Endothelial cell of umbilical vein (primary cell): ENCODE results near the gene ABCD3. TPM values are rescaled to one million over a fixed set of nuclear protein-coding genes. Genes with fewer than 3 reads are reported as not detected.

Experiments
- BruUV-seq: library from RNA; stranded (reverse); fragments of 400-500 nt; replicated peaks from 2 replicates; lab custom pipeline; 2021; lab: Mats Ljungman, UMichigan
- CTCF ChIA-PET: fragments of 300-600, 350-600 bp; sonication (Branson Sonifier 250); formaldehyde crosslinking; loops from one replicate; lab custom pipeline; 2021; ENCODE audit warnings: antibody characterized with exemption, inconsistent platforms; lab: Charles Lee
- POLR2A ChIA-PET: fragments of 300-600, 350-600 bp; sonication (Branson Sonifier 250); formaldehyde crosslinking; loops from one replicate; lab custom pipeline; 2021; ENCODE audit warnings: antibody characterized with exemption, inconsistent platforms; lab: Charles Lee
- DNase-seq: peaks from one replicate; pipeline ENCODE4 v3.0.0-alpha.2; 2011; ENCODE audit warnings: low read depth, low spot score
- FAIRE-seq: peaks from 2 replicates; lab custom pipeline; 2011; peaks lifted over from hg19 to GRCh38; lab: Jason Lieb, UNC
- H2AFZ ChIP-seq: 2 replicates; pipeline ENCODE4 v1.6.0; 2012; ENCODE audit warnings: low read depth, low read length, control low read depth, inconsistent platforms
- H3K27ac ChIP-seq: 2 replicates; pipeline ENCODE4 v1.5.1; 2011; ENCODE audit warnings: low read depth, mild to moderate bottlenecking, control low read depth, low read length, moderate library complexity; ENCODE audit not compliant: insufficient read depth
- H3K27me3 ChIP-seq, 2 experiments: 2 replicates each; pipeline versions ENCODE4 v1.6.0 to v1.6.1; 2011; ENCODE audit warnings: low read length in 2 of 2, mixed read lengths in 1 of 2; ENCODE audit not compliant: control insufficient read depth in 2 of 2, insufficient read depth in 2 of 2
- H3K36me3 ChIP-seq, 2 experiments: 2 replicates in 1 of 2; 3 replicates in 1 of 2; pipeline ENCODE4 v1.5.1; 2011; ENCODE audit warnings: low read length in 2 of 2, mild to moderate bottlenecking in 1 of 2, moderate library complexity in 1 of 2; ENCODE audit not compliant: control insufficient read depth in 2 of 2, insufficient read depth in 2 of 2; ENCODE audit errors: extremely low read depth in 1 of 2
- H3K4me1 ChIP-seq: 3 replicates; pipeline ENCODE4 v1.5.1; 2011; ENCODE audit warnings: mild to moderate bottlenecking, low read length; ENCODE audit not compliant: control insufficient read depth, insufficient read depth; ENCODE audit errors: extremely low read depth
- H3K4me2 ChIP-seq: 2 replicates; pipeline ENCODE4 v1.6.1; 2011; ENCODE audit warnings: low read length, control low read depth, mixed read lengths; ENCODE audit not compliant: insufficient read depth
- H3K4me3 ChIP-seq, 3 experiments: fragments of 200-600 bp in 1 of 3; sonication (generic), shearing (Covaris generic) in 1 of 3; replicated peaks in 1 of 3; 2 replicates each; pipeline ENCODE4 v1.5.1; 2011 to 2016; ENCODE audit warnings: control low read depth in 3 of 3, low read length in 3 of 3, mild to moderate bottlenecking in 2 of 3, inconsistent platforms in 1 of 3, low read depth in 1 of 3, moderate library complexity in 1 of 3; ENCODE audit not compliant: insufficient read depth in 1 of 3
- H3K79me2 ChIP-seq: 2 replicates; pipeline ENCODE4 v1.6.0; 2012; ENCODE audit warnings: low read length, inconsistent platforms; ENCODE audit not compliant: control insufficient read depth, insufficient read depth
- H3K9ac ChIP-seq: replicated peaks from 2 replicates; pipeline ENCODE3; 2011; ENCODE audit warnings: low read length, control low read depth; ENCODE audit not compliant: insufficient read depth; ENCODE audit errors: extremely low read depth
- H3K9me1 ChIP-seq: replicated peaks from 3 replicates; pipeline ENCODE4 v1.6.0; 2011; ENCODE audit warnings: mild to moderate bottlenecking, low read length; ENCODE audit not compliant: control insufficient read depth, insufficient read depth; ENCODE audit errors: extremely low read depth
- H3K9me3 ChIP-seq: replicated peaks from 2 replicates; pipeline ENCODE4 v1.5.1; 2012; ENCODE audit warnings: low read length, inconsistent platforms; ENCODE audit not compliant: control insufficient read depth, insufficient read depth
- H4K20me1 ChIP-seq: replicated peaks from 2 replicates; pipeline ENCODE3; 2011; ENCODE audit warnings: mild to moderate bottlenecking, low read length; ENCODE audit not compliant: control insufficient read depth, insufficient read depth; ENCODE audit errors: extremely low read depth
- EZH2 ChIP-seq: IDR thresholded peaks from 2 replicates; pipeline ENCODE4 v1.6.1; 2012; ENCODE audit warnings: borderline replicate concordance, low read depth, mild to moderate bottlenecking, moderate library complexity, low read length, inconsistent platforms; ENCODE audit not compliant: severe bottlenecking
- GATA2 ChIP-seq: IDR thresholded peaks from 2 replicates; pipeline ENCODE4 v1.7.0; 2011; ENCODE audit warnings: low read depth, mild to moderate bottlenecking, moderate library complexity, mixed read lengths, low read length; ENCODE audit not compliant: insufficient read length, insufficient read depth
- POLR2A ChIP-seq: IDR thresholded peaks from 2 replicates; pipeline ENCODE4 v1.6.1; 2012; ENCODE audit warnings: low read depth, mild to moderate bottlenecking, control low read depth, low read length
- POLR2AphosphoS5 ChIP-seq: IDR thresholded peaks from 2 replicates; pipeline ENCODE4 v1.6.1; 2012; ENCODE audit warnings: low read depth, mild to moderate bottlenecking, control low read depth, low read length, moderate library complexity; ENCODE audit not compliant: insufficient read depth
- dilution Hi-C: fragments of 300-500 bp; cut with MboI; formaldehyde crosslinking; loops from one replicate; pipeline ENCODE4 v1.15.0; 2019; ENCODE audit warnings: low sequenced_read_pairs; ENCODE audit not compliant: extremely low pct_ligation_motif_present
- intact Hi-C: fragments of 100-400 bp; cut with micrococcal nuclease; formaldehyde crosslinking; loops from one replicate; pipeline ENCODE4 v1.10.0; 2022
- polyA plus RNA-seq, 4 experiments: library from polyadenylated mRNA; depleted of rRNA in 3 of 4; stranded (reverse) in 3 of 4; unstranded in 1 of 4; fragments of >200 nt; gene quantifications; 2 replicates each; pipeline versions ENCODE4 v1.2.1 to v1.2.3, GENCODE V29; 2011 to 2012; ENCODE audit warnings: missing spikeins in 1 of 4
- total RNA-seq: library from RNA; stranded (reverse); gene quantifications from 2 replicates; pipeline ENCODE4 v1.2.3, GENCODE V29; 2021
- TF ChIP-seq, protein P1 (sequence below), 2 donors: IDR thresholded peaks; 1 replicate in 1 of 2; 2 replicates in 1 of 2; pipeline ENCODE4 v1.5.1; 2011; ENCODE audit warnings: low read length in 2 of 2, mild to moderate bottlenecking in 2 of 2, moderate library complexity in 2 of 2, control low read depth in 1 of 2, inconsistent platforms in 1 of 2, low read depth in 1 of 2; ENCODE audit not compliant: insufficient read depth in 1 of 2; ENCODE audit errors: extremely low read depth in 1 of 2

Gene ABCD3
- total and polyA plus RNA-seq, 2 donors (not counting 3 experiments of a cell fraction or from before 2014, with no cell fraction given) = 6.3 to 31.6 TPM

DNA sequence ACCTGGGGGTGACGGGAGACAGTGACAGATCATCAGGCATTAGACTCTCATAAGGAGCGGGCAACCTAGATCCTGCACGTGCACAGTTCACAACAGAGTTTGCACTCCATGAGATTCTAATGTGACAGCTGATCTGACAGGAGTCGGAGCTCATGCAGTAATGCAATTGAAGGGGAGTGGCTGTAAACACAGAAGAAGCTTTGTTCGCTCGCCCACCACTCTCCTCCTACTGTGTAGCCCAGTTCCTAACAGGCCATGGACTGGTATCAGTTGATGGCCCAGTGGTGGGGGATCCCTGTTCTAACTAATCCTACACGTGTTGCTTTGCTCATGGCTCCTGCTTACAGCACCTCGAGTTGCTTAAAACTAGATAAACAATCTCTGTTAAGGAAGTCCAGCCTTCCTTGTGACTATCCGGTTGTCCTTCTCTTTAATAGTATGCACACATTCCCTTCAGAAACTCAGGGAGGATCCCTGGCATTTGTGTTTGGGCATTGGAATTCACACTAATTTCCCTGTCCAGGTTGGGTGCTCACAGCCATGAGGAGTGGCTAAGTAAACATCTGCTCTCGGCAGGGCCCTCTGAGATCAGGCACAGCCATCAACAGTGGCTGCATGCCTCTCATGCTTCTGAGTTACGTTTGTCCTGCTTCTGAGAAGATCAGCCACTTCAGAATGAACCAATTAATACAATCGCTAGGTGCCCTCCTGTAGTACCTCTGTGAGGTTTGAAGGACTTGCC is 144.5 kb downstream of the ABCD3 start:
- Histone ChIP-seq H3K79me2 (no peaks in the 10 kb centered on the region), H3K4me3 (no peak overlapping the region), H3K9ac (no peak overlapping the region), H4K20me1 (no peaks in the 10 kb centered on the region), H3K27ac (no peak overlapping the region), H3K27me3 (peaks cover 0 to 8% of the 10 kb centered on the region in 2 experiments), H3K9me1 (no peaks in the 10 kb centered on the region), H2AFZ (no peak overlapping the region), H3K4me1 (no peaks in the 10 kb centered on the region), H3K9me3 (no peaks in the 10 kb centered on the region), H3K36me3 (no peaks in the 10 kb centered on the region), H3K4me2 (no peak overlapping the region)
- POLR2A ChIA-PET = no interaction called here
- CTCF ChIA-PET = no interaction called here
- TF ChIP-seq POLR2AphosphoS5 = no peak
- TF ChIP-seq EZH2 = no peak
- TF ChIP-seq, protein P1, sequence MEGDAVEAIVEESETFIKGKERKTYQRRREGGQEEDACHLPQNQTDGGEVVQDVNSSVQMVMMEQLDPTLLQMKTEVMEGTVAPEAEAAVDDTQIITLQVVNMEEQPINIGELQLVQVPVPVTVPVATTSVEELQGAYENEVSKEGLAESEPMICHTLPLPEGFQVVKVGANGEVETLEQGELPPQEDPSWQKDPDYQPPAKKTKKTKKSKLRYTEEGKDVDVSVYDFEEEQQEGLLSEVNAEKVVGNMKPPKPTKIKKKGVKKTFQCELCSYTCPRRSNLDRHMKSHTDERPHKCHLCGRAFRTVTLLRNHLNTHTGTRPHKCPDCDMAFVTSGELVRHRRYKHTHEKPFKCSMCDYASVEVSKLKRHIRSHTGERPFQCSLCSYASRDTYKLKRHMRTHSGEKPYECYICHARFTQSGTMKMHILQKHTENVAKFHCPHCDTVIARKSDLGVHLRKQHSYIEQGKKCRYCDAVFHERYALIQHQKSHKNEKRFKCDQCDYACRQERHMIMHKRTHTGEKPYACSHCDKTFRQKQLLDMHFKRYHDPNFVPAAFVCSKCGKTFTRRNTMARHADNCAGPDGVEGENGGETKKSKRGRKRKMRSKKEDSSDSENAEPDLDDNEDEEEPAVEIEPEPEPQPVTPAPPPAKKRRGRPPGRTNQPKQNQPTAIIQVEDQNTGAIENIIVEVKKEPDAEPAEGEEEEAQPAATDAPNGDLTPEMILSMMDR (IDR thresholded peaks at IDR 0.05; ENCODE audit: extremely low read depth in 1 of 2, insufficient read depth in 1 of 2, low read depth in 1 of 2, low read length in 2 of 2) = no peak
- no peak for TF ChIP-seq GATA2
- no peak for TF ChIP-seq POLR2A
- dilution Hi-C loops (no loop called here), intact Hi-C loops (no loop called here)
- FAIRE-seq = no peak
- DNase-seq = no peak
- no TSS peak for BruUV-seq
